ENCODE results near the gene NOVA1.

Gene NOVA1

GRCh38 chr14:26403760-26404159 is 194.1 kb downstream of the NOVA1 start:
- H3K36me3 ChIP-seq = no peaks in the 10 kb centered on the region
- no peak for DNase-seq
- no peak overlapping the region for H3K27ac ChIP-seq
- no peaks in the 10 kb centered on the region for H3K9me3 ChIP-seq
- TF ChIP-seq CTCF (IDR thresholded peaks at IDR 0.05) = no peak
- intact Hi-C loops (cut with DNase I; ENCODE audit: low total_unique reads) = no loop called here
- no peaks in the 10 kb centered on the region for H3K4me1 ChIP-seq
- no peak overlapping the region for H3K4me3 ChIP-seq
- no peaks in the 10 kb centered on the region for H3K27me3 ChIP-seq

GRCh38 chr14:26402126-26402525 is 195.7 kb downstream of the NOVA1 start:
- TF ChIP-seq CTCF (IDR thresholded peaks at IDR 0.05) = no peak
- no peak for DNase-seq
- no peak overlapping the region for H3K27ac ChIP-seq
- no peaks in the 10 kb centered on the region for H3K36me3 ChIP-seq
- intact Hi-C loops (cut with DNase I; ENCODE audit: low total_unique reads) = no loop called here
- no peaks in the 10 kb centered on the region for H3K9me3 ChIP-seq
- no peaks in the 10 kb centered on the region for H3K4me1 ChIP-seq
- no peaks in the 10 kb centered on the region for H3K27me3 ChIP-seq
- no peak overlapping the region for H3K4me3 ChIP-seq

- Histone ChIP-seq H3K4me1 (no peaks in the 10 kb centered on the region), H3K27me3 (no peaks in the 10 kb centered on the region), H3K36me3 (no peaks in the 10 kb centered on the region), H3K9me3 (no peaks in the 10 kb centered on the region), H3K27ac (no peak overlapping the region), H3K4me3 (no peak overlapping the region)
- TF ChIP-seq CTCF (IDR thresholded peaks at IDR 0.05) = no peak
- DNase-seq = no peak
- intact Hi-C loops (cut with DNase I; ENCODE audit: low total_unique reads) = no loop called here
Measured at GRCh38 chr14:26401179-26401968, 196.5 kb downstream of the NOVA1 start.

- no peaks in the 10 kb centered on the region for H3K27me3 ChIP-seq
- no peaks in the 10 kb centered on the region for H3K36me3 ChIP-seq
- TF ChIP-seq CTCF (IDR thresholded peaks at IDR 0.05) = no peak
- H3K27ac ChIP-seq = no peak overlapping the region
- DNase-seq = no peak
- no peaks in the 10 kb centered on the region for H3K4me1 ChIP-seq
- intact Hi-C loops (cut with DNase I; ENCODE audit: low total_unique reads) = no loop called here
- no peaks in the 10 kb centered on the region for H3K9me3 ChIP-seq
- H3K4me3 ChIP-seq = no peak overlapping the region
Measured at GRCh38 chr14:26400373-26400772, 197.5 kb downstream of the NOVA1 start.

GRCh38 chr14:26398616-26399015 is 199.2 kb downstream of the NOVA1 start:
- TF ChIP-seq CTCF (IDR thresholded peaks at IDR 0.05) = no peak
- H3K27ac ChIP-seq = no peak overlapping the region
- no peaks in the 10 kb centered on the region for H3K27me3 ChIP-seq
- DNase-seq = no peak
- H3K4me1 ChIP-seq = peaks cover 0 to 7% (median 0%) of the 10 kb centered on the region in 4 donors
- intact Hi-C loops (cut with DNase I; ENCODE audit: low total_unique reads) = no loop called here
- H3K9me3 ChIP-seq = no peaks in the 10 kb centered on the region
- H3K4me3 ChIP-seq = no peak overlapping the region
- H3K36me3 ChIP-seq = no peaks in the 10 kb centered on the region
